Upper lobe of left lung (tissue), 6 donors: Measurements from ENCODE around the gene GFAP. TPM values are rescaled to one million over a fixed set of nuclear protein-coding genes. Genes with fewer than 3 reads are reported as not detected.
A peak's percentile ranks its signal among the peaks of the same experiment; 100 is the strongest.

Source experiments
- ATAC-seq, 2 donors: fragments of 200-7000 bp; cut with Tn5 transposase; one replicate each; pipeline ENCODE4 v1.9.1; 2022; ENCODE audit warnings: mild to moderate bottlenecking in 2 of 2, moderate library complexity in 2 of 2; ENCODE audit not compliant: low FRiP score in 2 of 2
- DNase-seq, 2 donors: peaks; one replicate each; pipeline ENCODE4 v3.0.0-alpha.2; 2019 to 2020
- H3K27ac ChIP-seq, 4 donors: fragments of 200-600 bp; sonication (generic); one replicate each; pipeline ENCODE4 v1.5.1; 2016 to 2019
- H3K27me3 ChIP-seq, 4 donors: fragments of 200-600 bp; sonication (generic); one replicate each; pipeline ENCODE4 v1.5.1; 2017 to 2019
- H3K36me3 ChIP-seq, 4 donors: fragments of 200-600 bp; sonication (generic); one replicate each; pipeline ENCODE4 v1.5.1; 2016 to 2019
- H3K4me1 ChIP-seq, 4 donors: fragments of 200-600 bp; sonication (generic); one replicate each; pipeline ENCODE4 v1.5.1; 2018 to 2019
- H3K4me3 ChIP-seq, 4 donors: fragments of 200-600 bp; sonication (generic); one replicate each; pipeline ENCODE4 v1.5.1; 2017 to 2019; ENCODE audit warnings: mild to moderate bottlenecking in 2 of 4, moderate library complexity in 1 of 4
- H3K9me3 ChIP-seq, 4 donors: fragments of 200-600 bp; sonication (generic); one replicate each; pipeline ENCODE4 v1.5.1; 2018 to 2019
- CTCF ChIP-seq, 6 experiments: fragments of 450-650 bp in 4 of 6; fragments of 200-600 bp in 2 of 6; sonication (generic) in 2 of 6; IDR thresholded peaks; one replicate each; pipeline ENCODE4 v1.5.1; 2016 to 2019; ENCODE audit warnings: antibody characterized with exemption in 6 of 6
- EP300 ChIP-seq, 4 donors: sonication (generic); formaldehyde crosslinking; IDR thresholded peaks; one replicate each; pipeline ENCODE4 v1.5.1; 2017; ENCODE audit warnings: antibody characterized with exemption in 4 of 4, control low read depth in 2 of 4
- POLR2A ChIP-seq, 4 donors: fragments of 450-650 bp; IDR thresholded peaks; one replicate each; pipeline ENCODE4 v1.5.1; 2016 to 2017; ENCODE audit warnings: antibody characterized with exemption in 4 of 4, mild to moderate bottlenecking in 2 of 4
- POLR2AphosphoS5 ChIP-seq, 2 donors: sonication (generic); formaldehyde crosslinking; IDR thresholded peaks; one replicate each; pipeline ENCODE4 v1.5.1; 2017; ENCODE audit warnings: antibody characterized with exemption in 2 of 2
- WGBS, 2 donors: methylation state at CpG; one replicate each; pipeline ENCODE4 v1.1.5; 2017 to 2018; 5-methylcytosine and 5-hydroxymethylcytosine counted together
- total RNA-seq, 6 donors: library from RNA; depleted of rRNA in 4 of 6; stranded (reverse); fragments of >200 nt in 4 of 6; gene quantifications; one replicate each; pipeline versions ENCODE4 v1.1.0 to v1.2.1, GENCODE V29; 2016 to 2021
- donor health status: DM: no; HTN: no; CAD: no; lungs with moderate emphysema.
- donor health status: DM: no; HTN: yes; CAD: no; lungs with severe emphysema.

The GFAP gene
- total RNA-seq, 6 donors from 2014 or later = not detected

- whole genome bisulfite sequencing, 2 donors = 92 to 97% methylated on average over 4 of the region's 4 CpGs
- no peaks in the 10 kb centered on the region for H3K9me3 ChIP-seq
- TF ChIP-seq EP300 (IDR thresholded peaks at IDR 0.05) = no peak
- TF ChIP-seq POLR2A (IDR thresholded peaks at IDR 0.05) = no peak
- no peak for TF ChIP-seq CTCF (IDR thresholded peaks at IDR 0.05)
- no peak for TF ChIP-seq POLR2AphosphoS5 (IDR thresholded peaks at IDR 0.05)
- no peak overlapping the region for H3K27ac ChIP-seq
- no peaks in the 10 kb centered on the region for H3K27me3 ChIP-seq
- peaks cover 10 to 26% (median 14%) of the 10 kb centered on the region in 4 donors for H3K4me1 ChIP-seq
- H3K4me3 ChIP-seq = no peak overlapping the region
- ATAC-seq (no peak), DNase-seq (no peak)
- peaks cover 13 to 42% (median 27%) of the 10 kb centered on the region in 4 donors for H3K36me3 ChIP-seq
These were observed 20.7 kb downstream of the GFAP start for GRCh38 chr17:44894642-44895041.

GRCh38 chr17:44892250-44892649 lies 23.1 kb downstream of the GFAP start:
- DNase-seq = no peak
- TF ChIP-seq POLR2A (IDR thresholded peaks at IDR 0.05) = no peak
- TF ChIP-seq CTCF (IDR thresholded peaks at IDR 0.05) = no peak
- no peak for TF ChIP-seq POLR2AphosphoS5 (IDR thresholded peaks at IDR 0.05)
- TF ChIP-seq EP300 (IDR thresholded peaks at IDR 0.05) = no peak
- no peaks in the 10 kb centered on the region for H3K9me3 ChIP-seq

GRCh38 chr17:44889003-44889402 lies 26.3 kb downstream of the GFAP start:
- TF ChIP-seq POLR2AphosphoS5 (IDR thresholded peaks at IDR 0.05) = no peak
- TF ChIP-seq POLR2A (IDR thresholded peaks at IDR 0.05) = no peak
- no peak for TF ChIP-seq EP300 (IDR thresholded peaks at IDR 0.05)
- TF ChIP-seq CTCF (IDR thresholded peaks at IDR 0.05) = no peak
- Histone ChIP-seq H3K27ac (no peak overlapping the region), H3K4me1 (peaks cover 0 to 25% (median 12%) of the 10 kb centered on the region in 4 donors), H3K9me3 (no peaks in the 10 kb centered on the region), H3K27me3 (no peaks in the 10 kb centered on the region), H3K36me3 (peaks cover 31 to 65% (median 50%) of the 10 kb centered on the region in 4 donors), H3K4me3 (no peak overlapping the region)
- DNase-seq = no peak
- ATAC-seq = no peak
- 71 to 76% methylated on average over 7 of the region's 7 CpGs for WGBS, 2 donors

More at GRCh38 chr17:44892250-44892649, 23.1 kb downstream of the GFAP start:
- H3K36me3 ChIP-seq = peaks cover 13 to 42% (median 27%) of the 10 kb centered on the region in 4 donors
- peaks cover under 1 to 29% (median 10%) of the 10 kb centered on the region in 4 donors for H3K4me1 ChIP-seq
- no peak for ATAC-seq
- no peak overlapping the region for H3K4me3 ChIP-seq
- no peaks in the 10 kb centered on the region for H3K27me3 ChIP-seq
- no peak overlapping the region for H3K27ac ChIP-seq

- ATAC-seq (no peak), DNase-seq (peak in 1 of 2 donors; percentile 32)
- 57 to 72% methylated on average over 10 of the region's 10 CpGs for WGBS, 2 donors
- no peaks in the 10 kb centered on the region for H3K27me3 ChIP-seq
- peaks cover 0 to 25% (median 12%) of the 10 kb centered on the region in 4 donors for H3K4me1 ChIP-seq
- TF ChIP-seq CTCF (IDR thresholded peaks at IDR 0.05) = no peak
- no peak for TF ChIP-seq POLR2AphosphoS5 (IDR thresholded peaks at IDR 0.05)
- TF ChIP-seq EP300 (IDR thresholded peaks at IDR 0.05) = no peak
- TF ChIP-seq POLR2A (IDR thresholded peaks at IDR 0.05) = no peak
- H3K36me3 ChIP-seq = peaks cover 32 to 65% (median 50%) of the 10 kb centered on the region in 4 donors
- H3K4me3 ChIP-seq = no peak overlapping the region
- no peak overlapping the region for H3K27ac ChIP-seq
- H3K9me3 ChIP-seq = no peaks in the 10 kb centered on the region
These were observed 27.0 kb downstream of the GFAP start for GRCh38 chr17:44887971-44888954.
